Colonic mucosa (tissue), 4 donors: ENCODE results near the gene PIGV. TPM values are rescaled to one million over a fixed set of nuclear protein-coding genes. Genes with fewer than 3 reads are reported as not detected.
A peak's percentile ranks its signal among the peaks of the same experiment; 100 is the strongest.

Source experiments
- DNase-seq: peaks from one replicate; pipeline ENCODE4 v3.0.0-alpha.2; 2020
- H3K27ac ChIP-seq: fragments of 200-600 bp; one replicate; pipeline ENCODE4 v1.8.0; 2021
- H3K27me3 ChIP-seq: fragments of 200-600 bp; one replicate; pipeline ENCODE4 v1.8.0; 2021
- H3K36me3 ChIP-seq: fragments of 200-600 bp; one replicate; pipeline ENCODE4 v1.8.0; 2021
- H3K4me1 ChIP-seq: fragments of 200-600 bp; one replicate; pipeline ENCODE4 v1.8.0; 2021; ENCODE audit warnings: mild to moderate bottlenecking
- H3K4me3 ChIP-seq: fragments of 200-600 bp; one replicate; pipeline ENCODE4 v1.8.0; 2021
- H3K9ac ChIP-seq, 2 donors: one replicate each; pipeline ENCODE4 v1.7.0; 2013; ENCODE audit warnings: control low read depth in 2 of 2, low read depth in 2 of 2, low read length in 2 of 2
- H3K9me3 ChIP-seq: fragments of 200-600 bp; one replicate; pipeline ENCODE4 v1.8.0; 2021
- CTCF ChIP-seq: fragments of 200-600 bp; IDR thresholded peaks from one replicate; pipeline ENCODE4 v1.8.0; 2022; ENCODE audit warnings: antibody characterized with exemption, mild to moderate bottlenecking
- intact Hi-C: fragments of 100-400 bp; cut with DNase I; formaldehyde crosslinking; loops from one replicate; pipeline ENCODE4 v1.14.1; 2022
- total RNA-seq, 2 donors: library from RNA; stranded (reverse); fragmentation: NEBNext Ultra II Directional in 1 of 2; extraction: Animal tissue kit (Norgen Biotek cat#: 25700) in 1 of 2; gene quantifications; one replicate each; pipeline ENCODE4 v1.2.1, GENCODE V29; 2021
- donor health status: healthy.
- donor health status: DM: no; HTN: no; CAD: no.
- donor health status: DM: no; HTN: no; CAD: no.

Gene PIGV
- total RNA-seq, 2 donors from 2014 or later: 16.8 to 24.2 TPM

GRCh38 chr1:26781206-26781825 lies 6.4 kb upstream of the PIGV start:
- intact Hi-C loops: loop anchor here (10.0 kb wide), 1 partner anchor 57 kb away; no protein-coding TSS in a partner anchor
- Histone ChIP-seq H3K9ac (no peak overlapping the region), H3K27me3 (no peaks in the 10 kb centered on the region), H3K4me1 (peaks cover 12% of the 10 kb centered on the region), H3K9me3 (no peaks in the 10 kb centered on the region), H3K27ac (no peak overlapping the region), H3K4me3 (no peak overlapping the region), H3K36me3 (peaks cover 23% of the 10 kb centered on the region)
- no peak for DNase-seq
- no peak for TF ChIP-seq CTCF

- Histone ChIP-seq H3K9ac (no peak overlapping the region), H3K36me3 (peaks cover 16% of the 10 kb centered on the region), H3K4me3 (no peak overlapping the region), H3K27ac (no peak overlapping the region), H3K4me1 (peaks cover 20% of the 10 kb centered on the region), H3K9me3 (no peaks in the 10 kb centered on the region), H3K27me3 (no peaks in the 10 kb centered on the region)
- DNase-seq: no peak
- TF ChIP-seq CTCF: no peak
- intact Hi-C loops: loop anchor here (10.0 kb wide), 1 partner anchor 58 kb away; no protein-coding TSS in a partner anchor
Measured at GRCh38 chr1:26782521-26783212, 5.1 kb upstream of the PIGV start.

GRCh38 chr1:26783646-26784022 lies 4.1 kb upstream of the PIGV start:
- H3K4me3 ChIP-seq: no peak overlapping the region
- peaks cover 20% of the 10 kb centered on the region for H3K4me1 ChIP-seq
- intact Hi-C loops: loop anchor here (10.0 kb wide), 1 partner anchor 59 kb away; no protein-coding TSS in a partner anchor
- H3K36me3 ChIP-seq: peaks cover 12% of the 10 kb centered on the region
- no peak overlapping the region for H3K9ac ChIP-seq
- peak overlapping the region; percentile 19 for H3K27ac ChIP-seq
- no peaks in the 10 kb centered on the region for H3K9me3 ChIP-seq
- no peaks in the 10 kb centered on the region for H3K27me3 ChIP-seq
- TF ChIP-seq CTCF: no peak
- no peak for DNase-seq

- Histone ChIP-seq H3K4me1 (peaks cover 20% of the 10 kb centered on the region), H3K9ac (peak overlapping the region in 1 of 2 donors; percentile 6), H3K9me3 (no peaks in the 10 kb centered on the region), H3K27me3 (no peaks in the 10 kb centered on the region), H3K36me3 (peaks cover 6% of the 10 kb centered on the region), H3K27ac (peak overlapping the region; percentile 19), H3K4me3 (no peak overlapping the region)
- DNase-seq: peak; percentile 87
- TF ChIP-seq CTCF: no peak
- intact Hi-C loops: loop anchor here (10.0 kb wide), 1 partner anchor 59 kb away; no protein-coding TSS in a partner anchor
Measured at GRCh38 chr1:26784023-26784871, 3.5 kb upstream of the PIGV start.

- intact Hi-C loops: loop anchor here (5.0 to 10.0 kb wide), 2 partner anchors 60 to 93 kb away; no protein-coding TSS in a partner anchor
- H3K36me3 ChIP-seq: no peaks in the 10 kb centered on the region
- H3K9ac ChIP-seq: peak overlapping the region in 1 of 2 donors; percentile 6
- peak overlapping the region; percentile 19 for H3K27ac ChIP-seq
- H3K4me3 ChIP-seq: no peak overlapping the region
- H3K27me3 ChIP-seq: no peaks in the 10 kb centered on the region
- H3K4me1 ChIP-seq: peaks cover 20% of the 10 kb centered on the region
- DNase-seq: no peak
- H3K9me3 ChIP-seq: no peaks in the 10 kb centered on the region
- TF ChIP-seq CTCF: no peak
Measured at GRCh38 chr1:26784886-26785285, 2.9 kb upstream of the PIGV start.
